Neuronal stem cell (in vitro differentiated cells): ENCODE data around the gene SUPT6H.

Source experiments
- DNase-seq: peaks from one replicate; pipeline ENCODE4 v3.0.0-alpha.2; 2013; ENCODE audit warnings: low spot score
- H2AFZ ChIP-seq: one replicate; pipeline ENCODE4 v1.6.1; 2013; ENCODE audit warnings: mild to moderate bottlenecking, low read length, inconsistent platforms
- H2AK5ac ChIP-seq: 2 replicates; pipeline ENCODE4 v1.6.1; 2013; ENCODE audit warnings: low read depth, mild to moderate bottlenecking, inconsistent platforms, low read length, moderate library complexity, mixed read lengths
- H2BK120ac ChIP-seq: 2 replicates; pipeline ENCODE4 v1.6.1; 2013; ENCODE audit warnings: low read depth, mild to moderate bottlenecking, inconsistent platforms, low read length, moderate library complexity, mixed read lengths
- H2BK12ac ChIP-seq: one replicate; pipeline ENCODE4 v1.6.1; 2013; ENCODE audit warnings: low read length, inconsistent platforms
- H2BK15ac ChIP-seq: 2 replicates; pipeline ENCODE4 v1.6.1; 2013; ENCODE audit warnings: mild to moderate bottlenecking, low read length, inconsistent platforms, mixed read lengths
- H2BK5ac ChIP-seq: one replicate; pipeline ENCODE4 v1.6.1; 2013; ENCODE audit warnings: inconsistent platforms, mild to moderate bottlenecking, low read length, moderate library complexity
- H3K14ac ChIP-seq: one replicate; pipeline ENCODE4 v1.6.1; 2013; ENCODE audit warnings: low read length, inconsistent platforms
- H3K18ac ChIP-seq: 2 replicates; pipeline ENCODE4 v1.6.1; 2013; ENCODE audit warnings: low read length, inconsistent platforms
- H3K23ac ChIP-seq: 2 replicates; pipeline ENCODE4 v1.6.1; 2013; ENCODE audit warnings: low read depth, mild to moderate bottlenecking, mixed read lengths, low read length, inconsistent platforms; ENCODE audit not compliant: poor library complexity
- H3K27ac ChIP-seq: replicated peaks from 3 replicates; pipeline ENCODE4 v1.5.1; 2013; ENCODE audit warnings: low read length, inconsistent platforms
- H3K27me3 ChIP-seq, 3 experiments: 2 replicates each; pipeline ENCODE4 v1.6.1; 2013; ENCODE audit warnings: low read length in 3 of 3, mild to moderate bottlenecking in 2 of 3, inconsistent platforms in 1 of 3, low read depth in 1 of 3, mixed read lengths in 1 of 3, moderate library complexity in 1 of 3; ENCODE audit not compliant: control insufficient read depth in 3 of 3, insufficient read depth in 3 of 3
- H3K36me3 ChIP-seq, 2 donors: replicated peaks in 1 of 2; 2 replicates each; pipeline ENCODE4 v1.6.1; 2013; ENCODE audit warnings: low read length in 2 of 2; ENCODE audit not compliant: control insufficient read depth in 2 of 2, insufficient read depth in 2 of 2
- H3K4ac ChIP-seq: 2 replicates; pipeline ENCODE4 v1.6.1; 2013; ENCODE audit warnings: inconsistent platforms, mild to moderate bottlenecking, low read length, moderate library complexity
- H3K4me1 ChIP-seq, 2 donors: 1 replicate in 1 of 2; 2 replicates in 1 of 2; pipeline ENCODE4 v1.6.1; 2013; ENCODE audit warnings: low read length in 2 of 2, low read depth in 1 of 2; ENCODE audit not compliant: control insufficient read depth in 2 of 2, insufficient read depth in 1 of 2
- H3K4me2 ChIP-seq: one replicate; pipeline ENCODE4 v1.6.1; 2013; ENCODE audit warnings: mild to moderate bottlenecking, low read length, inconsistent platforms; ENCODE audit not compliant: insufficient read depth, poor library complexity, severe bottlenecking
- H3K4me3 ChIP-seq, 2 donors: 2 replicates each; pipeline ENCODE4 v1.5.1; 2013; ENCODE audit warnings: low read length in 2 of 2, mild to moderate bottlenecking in 2 of 2, inconsistent platforms in 1 of 2, moderate library complexity in 1 of 2
- H3K79me1 ChIP-seq: one replicate; pipeline ENCODE4 v1.6.1; 2013; ENCODE audit warnings: low read depth, mild to moderate bottlenecking, inconsistent platforms, low read length, moderate library complexity
- H3K9ac ChIP-seq: one replicate; pipeline ENCODE4 v1.6.1; 2013; ENCODE audit warnings: mild to moderate bottlenecking, low read depth, low read length, inconsistent platforms; ENCODE audit not compliant: poor library complexity
- H3K9me3 ChIP-seq, 2 donors: replicated peaks in 1 of 2; 2 replicates each; pipeline versions ENCODE3 to v1.6.1; 2013; ENCODE audit warnings: low read length in 2 of 2, mild to moderate bottlenecking in 2 of 2, inconsistent platforms in 1 of 2, low read depth in 1 of 2, mixed read lengths in 1 of 2, moderate library complexity in 1 of 2; ENCODE audit not compliant: control insufficient read depth in 2 of 2, insufficient read depth in 1 of 2
- H4K8ac ChIP-seq: one replicate; pipeline ENCODE4 v1.6.1; 2013; ENCODE audit warnings: low read depth, mild to moderate bottlenecking, inconsistent platforms, low read length, moderate library complexity
- H4K91ac ChIP-seq: one replicate; pipeline ENCODE4 v1.6.1; 2013; ENCODE audit warnings: low read length, low read depth, mild to moderate bottlenecking, inconsistent platforms; ENCODE audit not compliant: poor library complexity
- WGBS, 2 donors: extraction: QIAGEN DNeasy Blood & Tissue Kit; methylation state at CpG; one replicate each; pipeline ENCODE4 v1.1.7; 2013; ENCODE audit warnings: missing lambda C conversion rate in 2 of 2, mixed read lengths in 1 of 2; ENCODE audit not compliant: insufficient read length in 2 of 2, insufficient replicate concordance in 1 of 2; ENCODE audit errors: extremely low coverage in 2 of 2; 5-methylcytosine and 5-hydroxymethylcytosine counted together

The SUPT6H gene

GRCh38 chr17:28747051-28747691 is 85.2 kb downstream of the SUPT6H start:
- H3K27ac ChIP-seq = peak overlapping the region; percentile 72
- H3K4me3 ChIP-seq = no peak overlapping the region
- H3K9ac ChIP-seq = peak overlapping the region; percentile 50
- no peak for DNase-seq
- peak overlapping the region; percentile 52 for H3K4me2 ChIP-seq
- peaks cover 27% of the 10 kb centered on the region for H3K79me1 ChIP-seq
- H2BK5ac ChIP-seq = peak overlapping the region; percentile 32
- no CpG with 5 or more reads among the region's 7 CpGs for WGBS, 2 donors
- H4K91ac ChIP-seq = no peak overlapping the region
- H3K27me3 ChIP-seq = no peaks in the 10 kb centered on the region
- no peak overlapping the region for H2BK12ac ChIP-seq
- peaks cover 19 to 30% of the 10 kb centered on the region in 2 donors for H3K4me1 ChIP-seq
- no peak overlapping the region for H2AFZ ChIP-seq
- peak overlapping the region; percentile 3 for H2AK5ac ChIP-seq
- H3K4ac ChIP-seq = no peak overlapping the region
- peak overlapping the region; percentile 16 for H3K23ac ChIP-seq
- H2BK15ac ChIP-seq = no peak overlapping the region
- no peaks in the 10 kb centered on the region for H3K9me3 ChIP-seq
- no peak overlapping the region for H2BK120ac ChIP-seq
- H3K14ac ChIP-seq = no peak overlapping the region
- peak overlapping the region; percentile 44 for H3K18ac ChIP-seq
- peaks cover 52 to 74% of the 10 kb centered on the region in 2 donors for H3K36me3 ChIP-seq
- H4K8ac ChIP-seq = no peak overlapping the region

- Histone ChIP-seq H3K9me3 (peaks cover 0 to 2% of the 10 kb centered on the region in 2 donors), H4K8ac (peak overlapping the region; percentile 23), H3K4me3 (no peak overlapping the region), H3K4me1 (peaks cover 19 to 27% of the 10 kb centered on the region in 2 donors), H3K9ac (peak overlapping the region; percentile 36), H2BK12ac (peak overlapping the region; percentile 14), H3K23ac (peak overlapping the region; percentile 16), H3K79me1 (peaks cover 27% of the 10 kb centered on the region), H3K27me3 (no peaks in the 10 kb centered on the region), H3K36me3 (peaks cover 55 to 82% of the 10 kb centered on the region in 2 donors), H3K4ac (no peak overlapping the region), H2BK15ac (no peak overlapping the region), H3K14ac (no peak overlapping the region), H3K18ac (peak overlapping the region; percentile 75), H2BK120ac (no peak overlapping the region), H3K4me2 (no peak overlapping the region), H2BK5ac (no peak overlapping the region), H2AFZ (no peak overlapping the region), H2AK5ac (peak overlapping the region; percentile 3), H4K91ac (no peak overlapping the region), H3K27ac (no peak overlapping the region)
- no peak for DNase-seq
- WGBS, 2 donors = no CpG with 5 or more reads among the region's 18 CpGs
Observed at GRCh38 chr17:28747801-28748750, 86.1 kb downstream of the SUPT6H start.

GRCh38 chr17:28748852-28749515 is 87.0 kb downstream of the SUPT6H start:
- no peak overlapping the region for H2BK12ac ChIP-seq
- H2BK5ac ChIP-seq = no peak overlapping the region
- WGBS, 2 donors = no CpG with 5 or more reads among the region's 18 CpGs
- no peak overlapping the region for H3K27ac ChIP-seq
- H3K79me1 ChIP-seq = peaks cover 26% of the 10 kb centered on the region
- peaks cover 55 to 82% of the 10 kb centered on the region in 2 donors for H3K36me3 ChIP-seq
- DNase-seq = no peak
- no peak overlapping the region for H3K18ac ChIP-seq
- H4K8ac ChIP-seq = peak overlapping the region; percentile 6
- no peak overlapping the region for H2AFZ ChIP-seq
- no peaks in the 10 kb centered on the region for H3K27me3 ChIP-seq
- no peak overlapping the region for H2AK5ac ChIP-seq
- no peak overlapping the region for H4K91ac ChIP-seq
- H3K4ac ChIP-seq = no peak overlapping the region
- no peak overlapping the region for H3K14ac ChIP-seq
- H3K23ac ChIP-seq = peak overlapping the region; percentile 61
- H2BK15ac ChIP-seq = no peak overlapping the region
- peaks cover 0 to 2% of the 10 kb centered on the region in 2 donors for H3K9me3 ChIP-seq
- H2BK120ac ChIP-seq = peak overlapping the region; percentile 18
- H3K9ac ChIP-seq = peak overlapping the region; percentile 54
- no peak overlapping the region for H3K4me2 ChIP-seq
- H3K4me3 ChIP-seq = no peak overlapping the region
- peaks cover 19 to 27% of the 10 kb centered on the region in 2 donors for H3K4me1 ChIP-seq
